HUES64 (cell line): ENCODE results near the gene BAZ2A.

Experiments
- H3K27ac ChIP-seq: 2 replicates; pipeline ENCODE4 v1.7.0; 2013; ENCODE audit warnings: low read depth, low read length, inconsistent platforms
- H3K27me3 ChIP-seq: 2 replicates; pipeline ENCODE4 v1.6.1; 2013; ENCODE audit warnings: mild to moderate bottlenecking, low read length; ENCODE audit not compliant: insufficient read depth
- H3K36me3 ChIP-seq: 2 replicates; pipeline ENCODE4 v1.6.1; 2013; ENCODE audit warnings: mild to moderate bottlenecking, low read length; ENCODE audit not compliant: insufficient read depth
- H3K4me1 ChIP-seq: 2 replicates; pipeline ENCODE4 v1.6.1; 2013; ENCODE audit warnings: mild to moderate bottlenecking, low read length, moderate library complexity; ENCODE audit not compliant: insufficient read depth
- H3K4me3 ChIP-seq: 2 replicates; pipeline ENCODE4 v1.5.1; 2013; ENCODE audit warnings: mild to moderate bottlenecking, low read length, moderate library complexity
- H3K9ac ChIP-seq: 2 replicates; pipeline ENCODE4 v1.6.1; 2013; ENCODE audit warnings: mild to moderate bottlenecking, low read depth, low read length
- H3K9me3 ChIP-seq: 2 replicates; pipeline ENCODE4 v1.6.1; 2013; ENCODE audit warnings: low read depth, low read length; ENCODE audit not compliant: insufficient read depth
- WGBS: fragments of 150-250, 120-280 bp; methylation state at CpG from one replicate; pipeline ENCODE4 v1.1.7; 2013; ENCODE audit warnings: missing lambda C conversion rate; 5-methylcytosine and 5-hydroxymethylcytosine counted together

The BAZ2A gene

GRCh38 chr12:56616925-56617324, 13.2 kb downstream of the BAZ2A start:
- no peak overlapping the region for H3K9ac ChIP-seq
- H3K27me3 ChIP-seq = no peaks in the 10 kb centered on the region
- H3K9me3 ChIP-seq = no peaks in the 10 kb centered on the region
- H3K27ac ChIP-seq = no peak overlapping the region
- no peak overlapping the region for H3K4me3 ChIP-seq
- H3K4me1 ChIP-seq = no peaks in the 10 kb centered on the region
- peaks cover 79% of the 10 kb centered on the region for H3K36me3 ChIP-seq

GRCh38 chr12:56616244-56616643, 13.9 kb downstream of the BAZ2A start:
- no peak overlapping the region for H3K9ac ChIP-seq
- H3K27me3 ChIP-seq = no peaks in the 10 kb centered on the region
- no peaks in the 10 kb centered on the region for H3K4me1 ChIP-seq
- H3K9me3 ChIP-seq = no peaks in the 10 kb centered on the region
- no peak overlapping the region for H3K4me3 ChIP-seq
- peaks cover 83% of the 10 kb centered on the region for H3K36me3 ChIP-seq
- 90% methylated on average over 3 of the region's 3 CpGs for WGBS
- no peak overlapping the region for H3K27ac ChIP-seq

GRCh38 chr12:56614627-56615026, 15.5 kb downstream of the BAZ2A start:
- H3K36me3 ChIP-seq = peaks cover 86% of the 10 kb centered on the region
- no peaks in the 10 kb centered on the region for H3K27me3 ChIP-seq
- H3K9me3 ChIP-seq = no peaks in the 10 kb centered on the region
- H3K9ac ChIP-seq = no peak overlapping the region
- H3K4me3 ChIP-seq = no peak overlapping the region
- no peaks in the 10 kb centered on the region for H3K4me1 ChIP-seq
- no peak overlapping the region for H3K27ac ChIP-seq
- 94% methylated on average over 8 of the region's 8 CpGs for WGBS

GRCh38 chr12:56604355-56604754, 25.8 kb downstream of the BAZ2A start:
- peaks cover 93% of the 10 kb centered on the region for H3K36me3 ChIP-seq
- no peaks in the 10 kb centered on the region for H3K27me3 ChIP-seq
- no peak overlapping the region for H3K27ac ChIP-seq
- no peaks in the 10 kb centered on the region for H3K9me3 ChIP-seq
- H3K4me3 ChIP-seq = no peak overlapping the region
- H3K4me1 ChIP-seq = no peaks in the 10 kb centered on the region
- WGBS = 93% methylated on average over 3 of the region's 3 CpGs
- H3K9ac ChIP-seq = no peak overlapping the region

- no peak overlapping the region for H3K9ac ChIP-seq
- peaks cover 2% of the 10 kb centered on the region; the same call in 1 of the 2 replicates for H3K4me1 ChIP-seq
- no peaks in the 10 kb centered on the region for H3K9me3 ChIP-seq
- H3K36me3 ChIP-seq = peaks cover 97% of the 10 kb centered on the region
- H3K27ac ChIP-seq = no peak overlapping the region
- 88% methylated on average over 3 of the region's 3 CpGs for WGBS
- no peaks in the 10 kb centered on the region for H3K27me3 ChIP-seq
- no peak overlapping the region for H3K4me3 ChIP-seq
Measured at GRCh38 chr12:56602239-56602638, 27.9 kb downstream of the BAZ2A start.

- H3K4me1 ChIP-seq = peaks cover 7% of the 10 kb centered on the region; the same call in 1 of the 2 replicates
- 88% methylated on average over 3 of the region's 3 CpGs for WGBS
- H3K27me3 ChIP-seq = no peaks in the 10 kb centered on the region
- peaks cover 90% of the 10 kb centered on the region for H3K36me3 ChIP-seq
- no peak overlapping the region for H3K27ac ChIP-seq
- no peaks in the 10 kb centered on the region for H3K9me3 ChIP-seq
- no peak overlapping the region for H3K4me3 ChIP-seq
- no peak overlapping the region for H3K9ac ChIP-seq
Measured at GRCh38 chr12:56601503-56601902, 28.6 kb downstream of the BAZ2A start.

GRCh38 chr12:56600753-56601152, 29.4 kb downstream of the BAZ2A start:
- Histone ChIP-seq H3K9ac (no peak overlapping the region), H3K36me3 (peaks cover 85% of the 10 kb centered on the region), H3K4me3 (no peak overlapping the region), H3K27me3 (no peaks in the 10 kb centered on the region), H3K9me3 (no peaks in the 10 kb centered on the region), H3K27ac (no peak overlapping the region), H3K4me1 (peaks cover 7% of the 10 kb centered on the region; the same call in 1 of the 2 replicates)
- WGBS = 96% methylated on average over 6 of the region's 6 CpGs

GRCh38 chr12:56599797-56600196, 30.3 kb downstream of the BAZ2A start:
- H3K36me3 ChIP-seq = peaks cover 81% of the 10 kb centered on the region
- WGBS = 95% methylated on average over 9 of the region's 10 CpGs
- H3K9ac ChIP-seq = no peak overlapping the region

GRCh38 chr12:56599041-56599440, 31.1 kb downstream of the BAZ2A start:
- no peak overlapping the region for H3K9ac ChIP-seq
- peaks cover 74% of the 10 kb centered on the region for H3K36me3 ChIP-seq
- no peak overlapping the region for H3K27ac ChIP-seq
- H3K9me3 ChIP-seq = no peaks in the 10 kb centered on the region
- peaks cover 12% of the 10 kb centered on the region; the same call in 1 of the 2 replicates for H3K4me1 ChIP-seq
- no peaks in the 10 kb centered on the region for H3K27me3 ChIP-seq
- 95% methylated on average over 15 of the region's 15 CpGs for WGBS
- no peak overlapping the region for H3K4me3 ChIP-seq

More at GRCh38 chr12:56599797-56600196, 30.3 kb downstream of the BAZ2A start:
- Histone ChIP-seq H3K27ac (no peak overlapping the region), H3K4me1 (peaks cover 7% of the 10 kb centered on the region; the same call in 1 of the 2 replicates), H3K4me3 (no peak overlapping the region), H3K27me3 (no peaks in the 10 kb centered on the region), H3K9me3 (no peaks in the 10 kb centered on the region)

GRCh38 chr12:56596815-56597214, 33.3 kb downstream of the BAZ2A start:
- Histone ChIP-seq H3K27ac (no peak overlapping the region), H3K27me3 (no peaks in the 10 kb centered on the region), H3K4me3 (no peak overlapping the region), H3K4me1 (peaks cover 16% of the 10 kb centered on the region), H3K9ac (no peak overlapping the region), H3K9me3 (no peaks in the 10 kb centered on the region), H3K36me3 (peaks cover 53% of the 10 kb centered on the region)
- WGBS = 94% methylated on average over 3 of the region's 3 CpGs

- H3K4me3 ChIP-seq = no peak overlapping the region
- no peaks in the 10 kb centered on the region for H3K9me3 ChIP-seq
- H3K9ac ChIP-seq = no peak overlapping the region
- WGBS = 48% methylated on average over 8 of the region's 8 CpGs
- H3K4me1 ChIP-seq = peaks cover 16% of the 10 kb centered on the region
- peaks cover 31% of the 10 kb centered on the region for H3K36me3 ChIP-seq
- H3K27ac ChIP-seq = peak overlapping the region; percentile 38
- no peaks in the 10 kb centered on the region for H3K27me3 ChIP-seq
Measured at GRCh38 chr12:56593909-56594621, 36.1 kb downstream of the BAZ2A start.

- no peaks in the 10 kb centered on the region for H3K27me3 ChIP-seq
- no peak overlapping the region for H3K9ac ChIP-seq
- H3K4me3 ChIP-seq = no peak overlapping the region
- no peak overlapping the region for H3K27ac ChIP-seq
- H3K36me3 ChIP-seq = peaks cover 32% of the 10 kb centered on the region
- H3K9me3 ChIP-seq = no peaks in the 10 kb centered on the region
- peaks cover 26% of the 10 kb centered on the region for H3K4me1 ChIP-seq
Measured at GRCh38 chr12:56591961-56592360, 38.2 kb downstream of the BAZ2A start.
